Psoas muscle (tissue), 8 donors: ENCODE results near the gene OR56A5. TPM values are rescaled to one million over a fixed set of nuclear protein-coding genes. Genes with fewer than 3 reads are reported as not detected.

ENCODE experiments used
- ATAC-seq, 4 donors: fragments of 200-7000 bp; cut with Tn5 transposase; one replicate each; pipeline ENCODE4 v1.9.1; 2020; ENCODE audit warnings: moderate library complexity in 3 of 4, mild to moderate bottlenecking in 2 of 4
- DNase-seq, 2 donors: peaks; one replicate each; pipeline ENCODE4 v3.0.0-alpha.2; 2020
- H3K27ac ChIP-seq: fragments of 200-600 bp; one replicate; pipeline ENCODE4 v1.8.0; 2022
- H3K27me3 ChIP-seq, 3 donors: fragments of 200-600 bp in 1 of 3; one replicate each; pipeline versions ENCODE4 v1.6.1 to v1.8.0; 2013 to 2022; ENCODE audit warnings: low read length in 2 of 3, mild to moderate bottlenecking in 2 of 3, moderate library complexity in 1 of 3; ENCODE audit not compliant: insufficient read depth in 3 of 3
- H3K36me3 ChIP-seq, 2 donors: fragments of 200-600 bp in 1 of 2; one replicate each; pipeline versions ENCODE4 v1.6.1 to v1.8.0; 2013 to 2022; ENCODE audit warnings: low read depth in 1 of 2, mild to moderate bottlenecking in 1 of 2, moderate library complexity in 1 of 2; ENCODE audit not compliant: insufficient read depth in 1 of 2
- H3K4me1 ChIP-seq: fragments of 200-600 bp; one replicate; pipeline ENCODE4 v1.8.0; 2022
- H3K4me3 ChIP-seq: fragments of 200-600 bp; one replicate; pipeline ENCODE4 v1.8.0; 2022; ENCODE audit warnings: mild to moderate bottlenecking
- H3K9me3 ChIP-seq: fragments of 200-600 bp; one replicate; pipeline ENCODE4 v1.8.0; 2022
- WGBS, 3 donors: extraction: QIAGEN DNeasy Blood & Tissue Kit; methylation state at CpG; one replicate each; pipeline versions ENCODE4 v1.1.6 to v1.1.7; 2013; 5-methylcytosine and 5-hydroxymethylcytosine counted together
- intact Hi-C, 2 donors: fragments of 100-400 bp; cut with DNase I; formaldehyde crosslinking; loops; one replicate each; pipeline versions ENCODE4 v1.11.0 to v1.14.2; 2022
- polyA plus RNA-seq, 3 donors: library from polyadenylated mRNA; stranded (reverse); fragments of 200-250 nt; gene quantifications; one replicate each; pipeline ENCODE4 v1.2.3, GENCODE V29; 2013
- total RNA-seq, 4 donors: library from RNA; stranded (reverse); fragmentation: NEBNext Ultra II Directional in 2 of 4; extraction: Animal tissue kit (Norgen Biotek cat#: 25700) in 2 of 4; gene quantifications; one replicate each; pipeline versions ENCODE4 v1.2.1 to v1.2.4, GENCODE V29; 2021 to 2023
- TF ChIP-seq, protein P1 (sequence below): fragments of 200-600 bp; IDR thresholded peaks from one replicate; pipeline ENCODE4 v1.8.0; 2022; ENCODE audit warnings: antibody characterized with exemption
- donor health status: healthy with polysubstance abuse.
- donor health status: DM: no; HTN: no; CAD: no; lungs with moderate emphysema.
- donor health status: Bipolar disorder and iron deficiency.
- donor health status: healthy.
- donor health status: DM: yes; HTN: yes; CAD: no.
- donor health status: DM: no; HTN: no; CAD: no.
- donor health status: DM: no; HTN: no; CAD: no.
- donor health status: DM: yes; HTN: yes; CAD: no.

OR56A5 gene
- total and polyA plus RNA-seq, 7 donors, result not detected

DNA sequence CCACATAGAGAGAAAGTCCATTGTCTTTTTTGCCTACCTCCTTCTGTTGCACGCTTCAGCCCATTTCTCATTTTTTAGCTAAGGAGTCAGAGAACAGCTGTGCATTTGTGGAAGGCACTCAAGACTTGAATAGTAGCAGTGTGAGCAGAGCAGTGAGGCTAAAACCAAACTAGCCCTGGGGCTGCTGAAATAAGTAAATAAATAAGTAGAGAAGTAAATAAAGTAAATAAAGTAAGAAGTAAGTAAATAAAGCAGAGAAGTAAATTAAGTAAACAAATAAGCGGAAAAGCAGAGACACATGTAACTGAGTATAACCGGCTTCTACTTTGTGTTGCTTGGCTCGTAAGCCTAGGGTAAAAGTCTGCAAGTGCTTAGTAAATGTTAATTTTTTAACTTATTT is 20.9 kb upstream of the OR56A5 start:
- Histone ChIP-seq H3K4me1 (no peaks in the 10 kb centered on the region), H3K36me3 (no peaks in the 10 kb centered on the region), H3K4me3 (no peak overlapping the region), H3K9me3 (no peaks in the 10 kb centered on the region), H3K27me3 (no peaks in the 10 kb centered on the region), H3K27ac (no peak overlapping the region)
- TF ChIP-seq, protein P1, sequence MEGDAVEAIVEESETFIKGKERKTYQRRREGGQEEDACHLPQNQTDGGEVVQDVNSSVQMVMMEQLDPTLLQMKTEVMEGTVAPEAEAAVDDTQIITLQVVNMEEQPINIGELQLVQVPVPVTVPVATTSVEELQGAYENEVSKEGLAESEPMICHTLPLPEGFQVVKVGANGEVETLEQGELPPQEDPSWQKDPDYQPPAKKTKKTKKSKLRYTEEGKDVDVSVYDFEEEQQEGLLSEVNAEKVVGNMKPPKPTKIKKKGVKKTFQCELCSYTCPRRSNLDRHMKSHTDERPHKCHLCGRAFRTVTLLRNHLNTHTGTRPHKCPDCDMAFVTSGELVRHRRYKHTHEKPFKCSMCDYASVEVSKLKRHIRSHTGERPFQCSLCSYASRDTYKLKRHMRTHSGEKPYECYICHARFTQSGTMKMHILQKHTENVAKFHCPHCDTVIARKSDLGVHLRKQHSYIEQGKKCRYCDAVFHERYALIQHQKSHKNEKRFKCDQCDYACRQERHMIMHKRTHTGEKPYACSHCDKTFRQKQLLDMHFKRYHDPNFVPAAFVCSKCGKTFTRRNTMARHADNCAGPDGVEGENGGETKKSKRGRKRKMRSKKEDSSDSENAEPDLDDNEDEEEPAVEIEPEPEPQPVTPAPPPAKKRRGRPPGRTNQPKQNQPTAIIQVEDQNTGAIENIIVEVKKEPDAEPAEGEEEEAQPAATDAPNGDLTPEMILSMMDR, result no peak
- DNase-seq, result no peak
- ATAC-seq, result no peak
- intact Hi-C loops, result no loop called here
- 74 to 79% (median 78%) methylated on average over 4 of the region's 4 CpGs for WGBS, 3 donors

DNA sequence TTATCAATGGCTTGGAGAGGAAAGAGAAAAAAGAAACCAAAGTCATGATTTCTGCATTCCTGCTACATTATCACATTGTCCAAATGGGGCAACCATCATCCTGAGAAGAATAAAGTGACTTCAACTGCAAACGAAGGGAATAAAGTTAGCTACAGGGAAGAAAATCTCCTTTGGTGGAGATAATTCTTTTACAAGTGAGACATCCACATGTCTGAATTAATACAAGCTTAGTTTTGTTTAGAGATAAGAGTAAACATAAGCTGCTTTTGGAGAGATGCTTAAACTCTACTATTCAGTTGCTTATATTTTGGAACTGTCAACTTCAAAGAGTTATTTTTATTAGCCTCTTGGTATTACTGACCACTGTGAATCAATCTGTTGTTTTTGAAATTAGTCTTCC is 18.6 kb upstream of the OR56A5 start, which contains the start of gene OR52L1:
OR52L1 (minus strand) TSS at position 101 of the 400 bp plus-strand sequence; CDS start at position 46, 55 bp downstream.
- TF ChIP-seq, protein P1, result no peak
- H3K4me3 ChIP-seq, result no peak within 1 kb of the TSS
- no peaks in the 10 kb centered on the region for H3K9me3 ChIP-seq
- no peaks in the 10 kb centered on the region for H3K4me1 ChIP-seq
- 47 to 66% (median 48%) methylated on average over 1 of the region's 1 CpG for WGBS, 3 donors
- DNase-seq (no peak), ATAC-seq (no peak)
- intact Hi-C loops, result no loop called here
- no peak within 1 kb of the TSS for H3K27ac ChIP-seq
- H3K27me3 ChIP-seq, result no peaks in the 10 kb centered on the region
- H3K36me3 ChIP-seq, result no peaks in the 10 kb centered on the region

DNA sequence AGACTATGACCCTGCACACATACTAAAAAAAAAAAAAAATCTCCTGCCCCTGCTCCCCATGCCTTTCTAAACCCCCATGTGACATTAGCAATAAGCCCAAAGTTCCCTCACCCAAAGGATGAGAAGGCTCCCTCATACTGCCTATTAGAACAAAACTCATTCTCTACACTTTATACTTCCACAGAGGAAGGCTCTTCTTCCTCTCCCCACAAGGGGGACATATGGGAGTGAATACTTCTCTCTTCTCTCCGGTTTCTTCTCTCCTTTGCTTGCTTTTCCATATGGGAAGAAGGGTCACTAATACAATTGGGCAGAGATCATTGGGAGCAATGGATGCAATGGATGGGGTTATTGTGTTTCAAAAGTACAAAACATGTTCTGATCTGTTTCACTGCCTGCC is 15.1 kb upstream of the OR56A5 start:
- Histone ChIP-seq H3K27ac (no peak overlapping the region), H3K4me1 (no peaks in the 10 kb centered on the region), H3K4me3 (no peak overlapping the region), H3K27me3 (no peaks in the 10 kb centered on the region), H3K36me3 (no peaks in the 10 kb centered on the region), H3K9me3 (no peaks in the 10 kb centered on the region)
- ATAC-seq (no peak), DNase-seq (no peak)
- TF ChIP-seq, protein P1, result no peak
- 20 to 37% (median 33%) methylated on average over 1 of the region's 1 CpG for WGBS, 3 donors
- intact Hi-C loops, result no loop called here

DNA sequence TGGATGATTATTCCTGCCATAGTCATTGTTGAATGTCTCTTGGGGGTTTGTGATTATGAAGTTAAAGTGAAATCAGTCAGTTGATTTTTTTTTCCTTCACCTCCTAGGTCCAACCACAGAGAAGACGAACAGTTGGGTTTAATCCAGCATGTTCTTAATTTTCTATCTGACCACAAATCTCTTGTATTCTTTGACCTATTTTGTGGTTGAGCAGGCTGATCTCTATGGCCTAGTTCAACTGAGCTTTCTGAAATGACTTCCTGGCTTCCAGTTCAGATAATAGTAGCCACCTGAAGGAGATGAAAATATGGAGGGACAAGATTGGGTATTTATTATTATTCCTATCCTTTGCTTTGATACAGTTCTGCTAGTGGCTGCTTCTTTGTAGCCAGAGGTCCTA is 5.2 kb upstream of the OR56A5 start:
- intact Hi-C loops, result no loop called here
- Histone ChIP-seq H3K27me3 (no peaks in the 10 kb centered on the region), H3K4me1 (no peaks in the 10 kb centered on the region), H3K9me3 (no peaks in the 10 kb centered on the region), H3K27ac (no peak overlapping the region), H3K36me3 (no peaks in the 10 kb centered on the region), H3K4me3 (no peak overlapping the region)
- DNase-seq (no peak), ATAC-seq (no peak)
- TF ChIP-seq, protein P1, result no peak
- WGBS, 3 donors, result 60 to 70% (median 61%) methylated on average over 1 of the region's 1 CpG

DNA sequence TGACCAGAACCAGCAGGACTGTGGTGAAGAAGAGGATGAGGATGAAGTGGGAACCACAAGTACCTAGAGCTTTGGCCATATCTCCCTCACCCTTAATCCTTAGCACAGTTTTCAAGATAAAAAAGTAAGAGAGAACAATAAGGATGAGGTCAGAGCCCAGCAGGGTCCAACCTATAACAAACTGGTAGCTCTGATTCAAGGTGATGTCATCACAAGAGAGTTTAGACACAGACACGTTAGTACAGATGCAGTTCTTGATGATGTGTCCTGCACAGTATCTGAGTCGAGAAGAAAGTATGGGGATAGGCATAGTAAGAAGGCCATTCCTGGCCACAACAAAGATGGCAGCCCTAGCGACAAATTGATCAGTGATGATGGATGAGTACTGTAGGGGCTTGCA is 586 bp downstream of the OR56A5 start:
- no peak overlapping the region for H3K27ac ChIP-seq

More for the DNA sequence above, 586 bp downstream of the OR56A5 start:
- TF ChIP-seq, protein P1, result no peak
- 57 to 87% (median 60%) methylated on average over 3 of the region's 3 CpGs for WGBS, 3 donors
- H3K27me3 ChIP-seq, result no peaks in the 10 kb centered on the region
- no peak overlapping the region for H3K4me3 ChIP-seq
- no peaks in the 10 kb centered on the region for H3K4me1 ChIP-seq
- DNase-seq (no peak), ATAC-seq (no peak)
- no peaks in the 10 kb centered on the region for H3K36me3 ChIP-seq
- intact Hi-C loops, result no loop called here
- H3K9me3 ChIP-seq, result peaks cover 7% of the 10 kb centered on the region
